GM18868 (cell line): ENCODE results near the gene FCN2.

Experiments
- ATAC-seq: cut with Tn5 transposase; IDR thresholded peaks from one replicate; pipeline ENCODE4 v1.9.1; 2021; ENCODE audit warnings: mild to moderate bottlenecking, moderate library complexity; ENCODE audit not compliant: unreplicated experiment

FCN2 gene

DNA sequence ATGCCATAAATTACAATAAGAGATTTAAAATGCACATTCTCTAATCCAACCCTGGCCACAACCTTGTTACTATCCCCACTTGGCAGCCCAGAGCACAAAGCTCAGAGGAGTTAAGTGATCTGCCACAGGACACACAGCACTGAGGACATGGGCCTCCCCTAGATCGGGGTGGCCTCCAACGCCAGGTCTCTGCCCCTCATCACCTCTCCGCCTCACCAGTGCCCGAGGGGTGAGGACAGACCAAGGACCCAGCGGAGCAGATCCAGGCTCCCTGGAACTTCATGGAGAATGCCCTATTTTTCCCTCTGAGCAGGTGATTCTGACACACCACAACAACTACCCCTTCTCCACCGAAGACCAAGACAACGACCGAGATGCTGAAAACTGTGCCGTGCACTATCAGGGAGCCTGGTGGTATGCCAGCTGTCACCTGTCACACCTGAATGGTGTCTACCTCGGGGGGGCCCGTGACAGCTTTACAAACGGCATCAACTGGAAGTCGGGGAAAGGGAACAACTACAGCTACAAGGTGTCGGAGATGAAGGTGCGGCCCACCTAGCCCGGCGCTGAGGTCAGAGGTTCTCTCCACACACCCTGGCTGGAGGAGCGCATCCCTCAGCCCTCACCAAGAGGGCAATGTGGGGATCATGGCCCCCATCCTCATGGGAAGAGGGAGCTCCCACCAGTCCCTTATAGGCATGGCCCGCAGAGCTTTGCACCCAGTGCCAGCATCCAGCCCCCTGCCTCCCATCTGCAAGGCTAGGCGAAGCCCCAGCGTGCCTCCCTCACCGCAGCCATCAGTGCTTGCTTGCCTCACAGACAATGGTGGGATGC lies 12.5 kb upstream of the FCN2 start:
- ATAC-seq = no peak

DNA sequence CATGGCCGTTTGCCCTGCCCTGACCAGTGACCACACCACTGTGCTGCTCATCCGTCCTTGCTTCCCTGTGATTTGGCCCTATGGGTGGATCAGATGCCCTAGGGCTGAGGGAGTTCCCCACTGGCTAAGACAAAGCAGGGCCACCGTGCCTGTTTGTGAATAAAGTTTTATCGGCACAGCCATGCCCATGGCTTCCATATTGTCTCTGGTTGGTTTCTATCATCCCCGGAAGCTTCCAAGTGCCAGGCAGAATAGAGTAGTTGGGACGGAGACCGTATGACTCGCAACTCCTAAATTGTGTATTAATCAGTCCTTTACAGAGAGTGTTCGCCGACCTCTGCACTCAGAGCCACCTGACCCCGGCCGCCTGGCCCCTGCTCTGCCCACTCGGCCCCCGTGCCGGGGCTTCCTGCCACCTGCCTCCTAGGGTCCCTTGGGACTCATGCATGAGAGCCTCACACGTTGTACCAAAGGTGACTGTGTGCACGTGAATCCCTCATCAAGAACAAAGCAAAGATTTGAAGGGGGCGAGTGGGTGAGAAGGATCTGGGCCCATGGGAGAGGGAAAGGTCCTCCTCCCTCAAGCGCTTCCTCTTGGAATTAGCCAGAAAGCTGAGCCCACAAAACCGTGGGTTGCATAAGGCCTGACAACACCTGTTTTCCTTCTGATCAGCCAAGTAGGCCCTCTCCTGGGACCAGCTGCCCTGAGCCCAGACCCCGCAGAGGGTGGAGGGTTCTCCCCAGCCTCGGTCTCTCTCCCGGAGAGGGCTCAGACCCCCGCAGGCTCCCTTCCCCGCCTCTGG lies 11.7 kb upstream of the FCN2 start:
- no peak for ATAC-seq

DNA sequence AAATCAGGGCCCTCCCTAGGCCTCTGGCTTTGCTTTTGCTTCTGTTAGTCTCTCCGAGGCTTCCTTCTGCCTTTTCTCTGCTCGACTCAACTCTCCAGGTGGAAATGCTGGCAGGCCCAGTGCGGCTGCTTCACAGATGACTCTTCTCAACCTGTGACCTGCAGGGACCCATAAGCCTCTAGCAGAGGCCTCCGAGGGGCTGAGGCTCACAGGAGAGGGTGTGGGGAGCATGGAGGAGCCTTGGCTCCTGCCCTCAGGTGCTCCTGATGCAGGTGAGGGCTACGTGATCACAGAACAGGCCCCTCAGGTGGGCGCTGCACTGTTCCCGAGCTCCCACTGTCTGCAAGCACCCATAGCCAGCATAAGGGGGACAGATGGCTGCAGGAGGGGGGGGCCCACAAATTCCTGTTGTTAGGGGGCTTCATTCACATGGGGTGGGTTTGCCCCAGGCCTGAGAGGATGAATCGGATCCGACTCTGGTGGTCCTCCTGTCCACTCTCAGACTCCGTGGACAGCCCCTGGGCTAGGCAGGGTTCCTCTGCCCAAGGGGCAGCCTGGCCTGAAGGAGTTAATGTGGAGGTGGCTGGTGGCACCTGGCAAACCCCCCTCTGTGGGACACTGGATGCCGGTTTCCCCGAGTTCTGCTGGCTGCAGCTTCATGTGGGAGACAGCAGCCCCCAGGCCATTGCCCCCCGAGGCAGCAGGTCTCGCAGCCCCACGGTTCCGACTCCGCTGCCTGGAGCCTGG lies 10.9 kb upstream of the FCN2 start:
- ATAC-seq = no peak

DNA sequence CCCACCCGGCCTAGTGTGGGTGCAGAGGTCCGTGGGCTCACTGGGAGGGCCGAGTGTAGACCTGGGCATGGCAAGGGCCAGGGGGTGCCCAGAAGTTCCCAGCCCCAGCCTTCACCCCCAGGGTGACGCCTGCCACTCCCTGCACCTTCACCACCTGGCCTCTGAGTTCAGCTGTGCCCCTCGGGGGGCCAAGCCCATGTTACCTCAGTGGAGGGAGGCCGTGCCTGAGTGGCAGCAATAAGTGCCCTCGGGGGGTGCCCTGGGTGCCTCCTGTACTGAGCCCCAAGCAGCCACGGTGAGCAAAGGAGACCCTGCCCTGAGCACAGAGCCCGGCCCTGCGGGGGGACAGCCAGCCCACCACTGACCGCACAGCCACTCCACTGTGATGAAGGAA lies 10.3 kb upstream of the FCN2 start:
- ATAC-seq = no peak

DNA sequence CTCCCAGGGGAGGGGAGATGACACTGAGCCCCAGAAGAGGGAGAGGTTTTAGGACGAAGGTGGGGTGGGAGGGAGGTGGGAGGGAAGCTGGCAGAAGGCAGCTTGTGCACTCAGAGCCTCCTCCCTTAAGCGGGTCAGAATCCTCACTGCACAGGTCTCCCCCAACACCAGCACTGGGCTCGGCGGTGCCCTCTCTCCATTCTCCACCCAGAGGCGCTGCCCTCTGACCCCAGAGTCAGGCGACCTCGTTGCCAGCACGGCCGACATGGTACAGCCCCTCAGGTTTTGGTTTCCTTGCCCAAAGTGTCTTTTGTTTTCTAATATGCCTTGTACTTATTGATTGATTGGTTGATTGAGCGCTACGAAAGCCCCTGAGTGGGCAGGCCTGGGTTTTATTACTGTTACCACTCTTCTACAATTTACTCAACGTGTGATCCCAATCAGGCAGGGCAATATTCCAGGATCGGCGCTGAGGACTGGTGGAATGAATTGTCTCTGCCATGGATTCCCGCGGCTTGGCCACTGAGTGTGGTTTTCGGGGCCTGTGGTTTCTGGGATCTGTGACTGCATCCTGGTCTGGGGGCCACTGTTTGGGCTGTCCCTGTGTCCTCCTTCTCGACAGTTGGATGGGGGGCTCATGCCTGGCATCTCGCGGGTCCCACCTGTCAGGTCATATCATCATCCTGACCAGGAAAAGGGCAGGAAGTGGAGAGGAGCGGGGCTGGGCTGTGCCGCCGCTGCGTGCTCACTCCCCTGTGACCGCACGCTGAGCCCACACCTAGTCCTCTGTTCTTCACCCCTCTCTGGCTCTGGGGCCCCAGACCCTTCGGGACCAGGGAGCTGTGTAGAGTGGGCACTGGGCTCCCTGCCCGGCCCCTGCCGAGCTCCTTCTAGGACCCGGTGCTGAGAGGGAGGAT lies 9.6 kb upstream of the FCN2 start:
- no peak for ATAC-seq

DNA sequence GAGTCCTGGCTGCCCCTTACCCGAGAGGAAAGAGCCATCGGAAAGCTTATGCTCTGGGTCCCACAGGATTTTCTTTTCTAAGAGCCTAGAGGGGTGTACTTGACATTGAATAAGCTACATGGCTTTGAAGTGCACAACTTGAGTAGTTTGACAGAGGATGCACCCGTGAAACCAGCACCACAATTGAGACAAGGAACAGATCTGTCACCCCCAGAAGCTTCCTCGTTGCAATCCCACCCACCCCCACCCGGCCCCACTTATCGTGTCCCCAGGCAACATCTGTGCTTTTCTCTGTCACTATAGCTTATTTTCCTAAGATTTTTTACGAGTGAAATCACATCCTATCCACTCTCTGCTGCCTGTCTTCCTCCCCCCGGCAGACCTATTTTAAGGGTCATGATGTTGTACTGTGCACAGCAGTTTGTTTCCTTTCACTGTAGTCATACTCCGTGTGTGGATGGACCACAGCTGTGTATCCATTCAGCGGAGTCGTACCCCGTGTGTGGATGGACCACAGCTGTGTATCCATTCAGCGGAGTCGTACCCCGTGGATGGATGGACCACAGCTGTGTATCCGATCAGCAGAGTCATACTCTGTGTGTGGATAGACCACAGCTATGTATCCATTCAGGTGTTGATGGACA lies 8.8 kb upstream of the FCN2 start:
- no peak for ATAC-seq

DNA sequence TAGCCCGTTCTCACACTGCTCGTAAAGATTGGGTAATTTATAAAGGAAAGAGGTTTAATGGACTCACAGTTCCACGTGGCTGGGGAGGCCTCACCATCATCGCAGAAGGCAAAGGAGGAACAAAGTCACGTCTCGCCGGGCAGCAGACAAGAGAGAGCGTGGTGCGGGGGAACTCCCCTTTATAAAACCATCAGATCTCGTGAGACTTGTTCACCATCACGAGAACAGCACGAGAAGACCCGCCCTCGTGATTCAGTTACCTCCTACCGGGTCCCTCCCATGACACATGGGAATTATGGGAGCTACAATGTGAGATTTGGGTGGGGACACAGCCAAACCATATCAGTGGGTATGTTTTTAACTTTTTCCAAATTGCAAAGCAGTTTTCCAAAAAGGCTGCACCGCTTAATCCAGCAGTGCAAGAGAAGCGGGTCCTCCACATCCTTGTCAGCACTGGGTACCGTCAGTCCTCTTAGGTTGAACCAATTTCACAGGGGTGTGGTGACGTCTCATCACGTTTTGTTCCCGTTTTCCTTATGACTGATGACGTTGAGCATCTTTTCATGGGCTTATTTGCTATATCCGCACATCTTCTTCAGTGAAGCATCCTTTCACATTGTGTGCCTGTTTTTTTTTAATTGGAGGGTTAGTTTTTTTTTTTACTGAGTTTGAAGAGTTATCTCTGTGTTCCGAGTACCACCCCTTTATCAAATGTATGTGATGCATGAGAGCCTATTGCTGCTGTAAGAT lies 8.0 kb upstream of the FCN2 start:
- ATAC-seq = no peak

DNA sequence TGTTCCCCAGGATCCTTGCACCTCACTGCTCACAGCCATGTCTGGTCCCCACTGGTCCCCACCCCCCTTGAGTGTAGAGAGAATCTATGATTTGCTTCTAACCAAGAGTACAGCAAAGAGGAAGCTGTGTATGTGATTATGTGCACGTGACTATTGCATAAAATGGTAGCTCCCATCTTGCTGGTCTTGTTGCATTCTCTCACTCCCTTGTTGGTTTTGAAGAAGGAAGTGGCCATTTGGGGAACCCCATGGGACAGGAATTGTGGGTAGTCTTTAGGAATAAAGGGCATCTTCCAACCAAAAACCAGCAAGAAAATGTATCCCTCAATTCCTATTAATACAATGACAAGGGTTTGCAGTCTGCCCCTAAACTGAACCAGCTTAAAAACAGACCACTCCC lies 5.2 kb upstream of the FCN2 start:
- ATAC-seq = no peak

DNA sequence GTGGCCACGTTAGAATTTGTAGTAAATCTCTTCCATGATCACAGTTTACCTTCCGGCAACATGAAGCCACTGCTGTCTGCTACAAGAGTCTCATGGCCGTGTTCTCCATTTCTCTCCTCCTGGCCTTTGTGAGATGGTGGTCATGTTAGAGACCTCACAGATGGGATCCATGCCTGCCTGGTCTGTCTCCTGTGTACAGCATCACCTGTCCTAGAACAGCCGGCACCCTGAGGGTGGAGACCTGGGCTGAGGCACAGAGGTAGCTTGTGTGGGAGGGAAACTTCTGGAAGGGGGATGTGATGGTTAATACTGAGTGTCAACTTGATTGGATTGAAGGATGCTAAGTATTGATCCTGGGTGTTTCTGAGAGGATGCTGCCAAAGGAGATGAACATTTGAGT lies 3.1 kb upstream of the FCN2 start:
- ATAC-seq = no peak

DNA sequence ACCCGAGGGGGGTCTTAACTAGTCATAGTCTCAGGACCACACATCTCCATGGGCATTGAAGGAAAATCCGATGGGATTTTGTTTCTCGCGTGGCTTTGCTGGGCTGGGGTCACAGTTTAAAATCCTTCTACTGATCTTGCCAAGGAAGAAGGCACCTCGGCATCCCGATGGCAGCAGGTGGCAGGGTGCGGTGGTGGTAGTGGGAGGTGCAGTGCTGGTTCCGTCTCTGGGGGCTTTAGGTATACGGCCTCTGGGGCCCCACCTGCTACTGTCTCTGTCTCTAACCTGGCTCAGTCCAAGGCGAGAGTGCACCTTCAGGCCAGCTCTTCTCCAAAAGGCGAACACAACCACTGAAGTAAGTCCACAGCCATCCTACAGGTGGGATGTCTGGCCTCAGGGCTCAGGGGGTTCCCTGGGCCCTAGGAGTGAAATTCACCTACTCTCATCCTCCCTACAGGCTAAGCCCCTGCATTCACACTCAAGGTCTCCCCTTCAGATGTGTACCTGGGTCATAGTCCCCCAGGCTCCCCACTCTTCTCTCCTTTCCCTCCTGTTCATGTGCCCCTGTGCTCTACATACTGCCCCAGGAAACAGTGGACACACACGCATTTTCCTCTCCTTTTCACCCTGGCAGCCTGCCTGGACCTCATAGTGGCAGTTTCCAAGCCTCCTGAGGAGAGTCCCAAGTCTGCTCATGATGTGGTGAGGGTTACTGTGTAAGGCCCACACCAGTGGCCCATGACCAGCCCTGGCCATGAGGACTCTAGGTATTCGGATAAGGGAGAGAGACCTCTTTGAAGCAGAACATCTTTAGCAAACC lies 736 bp upstream of the FCN2 start:
- no peak for ATAC-seq

DNA sequence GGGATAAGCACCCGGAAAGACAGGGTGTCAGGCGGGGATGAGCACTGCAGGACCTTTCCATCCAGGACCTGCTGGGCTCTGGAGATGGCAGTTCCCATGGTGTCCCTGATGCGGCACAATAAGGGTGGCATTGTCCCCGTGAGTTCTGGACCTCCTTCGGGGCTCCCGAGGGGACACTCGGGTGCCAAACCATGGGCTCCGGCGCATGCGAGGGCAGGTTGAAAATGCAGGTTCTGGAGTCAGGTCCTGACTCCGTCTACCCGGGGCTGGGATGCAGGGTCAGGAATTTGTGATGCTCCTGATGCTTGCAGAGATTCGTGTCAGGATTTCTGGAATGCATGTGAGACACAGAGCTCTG lies 682 bp downstream of the FCN2 start:
- no peak for ATAC-seq

DNA sequence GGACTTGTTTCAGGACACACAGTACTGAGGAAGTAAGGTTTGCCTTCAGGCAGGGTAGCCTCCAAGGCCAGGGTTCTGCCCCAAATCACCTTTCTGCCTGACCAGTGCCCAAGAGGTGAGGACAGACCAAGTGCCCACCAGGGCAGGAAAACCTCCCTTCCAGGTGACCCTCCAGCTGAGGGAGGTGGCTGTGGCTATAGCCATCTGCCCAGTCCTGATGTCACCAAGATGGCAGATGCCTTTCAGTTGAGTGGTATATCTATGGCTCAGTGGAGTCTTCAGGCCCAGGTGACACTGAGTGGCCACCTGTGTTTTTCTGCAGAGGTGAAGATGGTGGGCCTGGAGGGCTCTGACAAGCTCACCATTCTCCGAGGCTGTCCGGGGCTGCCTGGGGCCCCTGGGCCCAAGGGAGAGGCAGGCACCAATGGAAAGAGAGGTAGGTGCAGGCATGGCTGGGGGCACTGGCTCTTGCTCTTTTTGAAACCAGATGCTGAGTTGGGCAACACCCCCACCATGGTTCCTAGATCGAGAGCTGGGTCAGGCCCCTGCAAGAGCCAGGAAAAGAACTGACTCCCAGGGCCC lies 1.7 kb downstream of the FCN2 start:
- ATAC-seq = no peak

DNA sequence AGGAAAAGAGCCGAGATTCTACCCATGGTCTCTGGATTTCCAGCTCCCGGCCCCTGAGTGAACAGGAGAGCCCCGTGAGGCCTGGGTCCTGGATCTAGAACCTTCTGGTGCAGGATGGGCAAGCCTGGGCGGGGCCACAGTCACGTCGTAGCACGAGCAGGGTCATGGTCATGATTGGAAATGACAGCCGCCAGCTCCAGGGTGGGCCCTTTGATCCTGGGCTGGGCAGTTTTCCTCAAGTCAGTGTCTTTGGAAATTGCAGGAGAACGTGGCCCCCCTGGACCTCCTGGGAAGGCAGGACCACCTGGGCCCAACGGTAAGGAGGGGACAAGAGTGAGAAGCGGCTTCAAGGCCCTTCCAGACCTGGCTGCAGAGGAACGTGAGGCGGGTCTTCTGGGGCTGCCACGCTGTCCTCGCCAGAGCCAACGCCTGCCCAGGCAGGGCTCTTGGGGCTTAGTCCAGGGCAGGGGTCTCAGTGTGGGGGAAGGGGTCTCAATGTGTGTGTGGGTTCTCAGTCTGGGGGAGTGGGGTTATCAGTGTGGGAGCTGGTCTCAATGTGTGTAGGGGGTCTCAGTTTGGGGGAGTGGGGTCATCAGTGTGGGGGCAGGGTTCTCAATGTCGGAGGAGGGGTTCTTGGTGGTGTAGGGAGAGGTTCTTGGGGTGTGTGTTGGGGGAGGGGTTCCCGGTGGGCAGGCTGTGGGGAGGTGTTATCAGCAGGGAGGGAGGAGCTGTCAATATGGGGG lies 2.6 kb downstream of the FCN2 start:
- ATAC-seq = no peak

DNA sequence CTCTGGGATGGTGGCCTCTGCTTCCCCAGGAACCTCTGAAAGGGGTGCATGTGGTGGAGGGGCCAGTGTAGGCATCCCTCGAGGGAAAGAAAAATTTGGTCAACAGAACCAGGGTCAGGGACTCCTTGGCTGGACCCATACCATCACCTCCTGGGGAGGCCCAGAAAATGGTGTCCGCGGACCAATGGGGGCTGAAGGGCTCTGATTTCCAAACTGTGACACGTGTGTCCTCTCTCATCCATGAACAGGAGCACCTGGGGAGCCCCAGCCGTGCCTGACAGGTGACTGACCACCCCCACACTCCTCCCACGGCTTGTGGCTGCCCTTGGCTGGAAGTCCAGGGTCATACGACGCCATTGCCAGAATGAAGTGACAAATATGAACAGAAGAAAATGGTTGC lies 3.9 kb downstream of the FCN2 start:
- ATAC-seq = no peak

DNA sequence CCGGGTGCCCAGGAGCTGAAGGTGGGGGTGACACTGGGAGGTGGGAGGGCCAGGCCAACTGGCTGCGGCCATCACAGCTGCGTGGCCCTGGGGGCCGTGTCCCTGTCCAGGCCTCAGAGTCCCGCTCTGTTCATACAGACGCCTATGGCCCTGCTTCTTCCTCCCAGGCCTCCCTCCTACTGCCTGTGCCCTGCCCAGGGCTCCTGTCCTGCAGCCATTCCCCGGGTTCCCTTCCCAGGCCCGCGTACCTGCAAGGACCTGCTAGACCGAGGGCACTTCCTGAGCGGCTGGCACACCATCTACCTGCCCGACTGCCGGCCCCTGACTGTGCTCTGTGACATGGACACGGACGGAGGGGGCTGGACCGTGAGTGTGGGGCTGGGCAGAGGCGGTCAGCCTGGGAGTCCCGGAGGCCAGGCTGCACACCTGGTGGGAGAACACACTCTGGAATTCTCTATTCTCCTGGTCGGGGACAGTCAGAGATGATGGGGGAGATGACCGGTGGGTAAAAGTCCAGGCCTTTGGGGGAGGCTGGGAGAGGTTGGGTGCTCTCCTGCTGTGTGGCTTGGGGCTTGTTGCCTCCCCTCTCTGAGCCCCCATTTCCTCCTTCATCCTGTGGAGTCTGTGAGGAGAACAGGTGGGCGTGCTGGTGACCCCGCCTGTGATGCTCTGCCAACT lies 4.5 kb downstream of the FCN2 start:
- ATAC-seq = no peak

DNA sequence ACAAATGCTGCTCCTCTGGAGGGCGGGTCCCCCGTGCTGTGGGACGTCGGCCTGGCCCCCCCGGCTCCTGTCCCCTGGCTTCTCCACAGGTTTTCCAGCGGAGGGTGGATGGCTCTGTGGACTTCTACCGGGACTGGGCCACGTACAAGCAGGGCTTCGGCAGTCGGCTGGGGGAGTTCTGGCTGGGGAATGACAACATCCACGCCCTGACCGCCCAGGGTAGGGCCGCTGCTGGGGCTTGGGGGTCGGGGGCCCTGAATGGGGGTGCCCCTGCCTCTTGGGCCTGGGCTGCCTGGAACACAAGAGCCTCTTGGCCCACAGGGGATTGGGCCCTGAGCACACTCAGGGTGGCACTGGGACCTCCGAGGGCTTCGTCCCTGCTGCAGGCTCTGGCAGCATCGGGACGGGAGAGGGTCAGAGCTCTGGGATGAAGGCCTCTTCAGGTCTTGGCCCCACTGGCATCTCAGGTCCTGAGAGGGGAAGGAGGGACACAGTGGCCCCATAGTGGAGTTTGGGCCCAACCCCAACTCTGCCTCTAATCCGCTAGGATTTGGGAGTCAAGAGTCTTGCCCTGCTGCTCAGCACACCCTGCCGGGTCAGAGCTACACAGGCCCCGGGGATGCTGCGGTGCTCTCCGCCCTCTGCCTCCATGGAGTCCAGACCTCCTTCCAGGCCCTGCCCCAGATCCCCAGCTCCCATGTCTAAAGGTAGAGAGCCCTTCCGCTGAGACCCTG lies 5.2 kb downstream of the FCN2 start:
- ATAC-seq = no peak
